Endothelial cell of umbilical vein (primary cell): ENCODE results near the gene NUB1. TPM values are rescaled to one million over a fixed set of nuclear protein-coding genes. Genes with fewer than 3 reads are reported as not detected.

Experiments
- BruUV-seq: library from RNA; stranded (reverse); fragments of 400-500 nt; replicated peaks from 2 replicates; lab custom pipeline; 2021; lab: Mats Ljungman, UMichigan
- CTCF ChIA-PET: fragments of 300-600, 350-600 bp; sonication (Branson Sonifier 250); formaldehyde crosslinking; loops from one replicate; lab custom pipeline; 2021; ENCODE audit warnings: antibody characterized with exemption, inconsistent platforms; lab: Charles Lee
- POLR2A ChIA-PET: fragments of 300-600, 350-600 bp; sonication (Branson Sonifier 250); formaldehyde crosslinking; loops from one replicate; lab custom pipeline; 2021; ENCODE audit warnings: antibody characterized with exemption, inconsistent platforms; lab: Charles Lee
- DNase-seq: peaks from one replicate; pipeline ENCODE4 v3.0.0-alpha.2; 2011; ENCODE audit warnings: low read depth, low spot score
- FAIRE-seq: peaks from 2 replicates; lab custom pipeline; 2011; peaks lifted over from hg19 to GRCh38; lab: Jason Lieb, UNC
- H2AFZ ChIP-seq: 2 replicates; pipeline ENCODE4 v1.6.0; 2012; ENCODE audit warnings: low read depth, low read length, control low read depth, inconsistent platforms
- H3K27ac ChIP-seq: 2 replicates; pipeline ENCODE4 v1.5.1; 2011; ENCODE audit warnings: low read depth, mild to moderate bottlenecking, control low read depth, low read length, moderate library complexity; ENCODE audit not compliant: insufficient read depth
- H3K27me3 ChIP-seq, 2 experiments: 2 replicates each; pipeline versions ENCODE4 v1.6.0 to v1.6.1; 2011; ENCODE audit warnings: low read length in 2 of 2, mixed read lengths in 1 of 2; ENCODE audit not compliant: control insufficient read depth in 2 of 2, insufficient read depth in 2 of 2
- H3K36me3 ChIP-seq, 2 experiments: 2 replicates in 1 of 2; 3 replicates in 1 of 2; pipeline ENCODE4 v1.5.1; 2011; ENCODE audit warnings: low read length in 2 of 2, mild to moderate bottlenecking in 1 of 2, moderate library complexity in 1 of 2; ENCODE audit not compliant: control insufficient read depth in 2 of 2, insufficient read depth in 2 of 2; ENCODE audit errors: extremely low read depth in 1 of 2
- H3K4me1 ChIP-seq: 3 replicates; pipeline ENCODE4 v1.5.1; 2011; ENCODE audit warnings: mild to moderate bottlenecking, low read length; ENCODE audit not compliant: control insufficient read depth, insufficient read depth; ENCODE audit errors: extremely low read depth
- H3K4me2 ChIP-seq: 2 replicates; pipeline ENCODE4 v1.6.1; 2011; ENCODE audit warnings: low read length, control low read depth, mixed read lengths; ENCODE audit not compliant: insufficient read depth
- H3K4me3 ChIP-seq, 3 experiments: fragments of 200-600 bp in 1 of 3; sonication (generic), shearing (Covaris generic) in 1 of 3; replicated peaks in 1 of 3; 2 replicates each; pipeline ENCODE4 v1.5.1; 2011 to 2016; ENCODE audit warnings: control low read depth in 3 of 3, low read length in 3 of 3, mild to moderate bottlenecking in 2 of 3, inconsistent platforms in 1 of 3, low read depth in 1 of 3, moderate library complexity in 1 of 3; ENCODE audit not compliant: insufficient read depth in 1 of 3
- H3K79me2 ChIP-seq: 2 replicates; pipeline ENCODE4 v1.6.0; 2012; ENCODE audit warnings: low read length, inconsistent platforms; ENCODE audit not compliant: control insufficient read depth, insufficient read depth
- H3K9ac ChIP-seq: replicated peaks from 2 replicates; pipeline ENCODE3; 2011; ENCODE audit warnings: low read length, control low read depth; ENCODE audit not compliant: insufficient read depth; ENCODE audit errors: extremely low read depth
- H3K9me1 ChIP-seq: replicated peaks from 3 replicates; pipeline ENCODE4 v1.6.0; 2011; ENCODE audit warnings: mild to moderate bottlenecking, low read length; ENCODE audit not compliant: control insufficient read depth, insufficient read depth; ENCODE audit errors: extremely low read depth
- H3K9me3 ChIP-seq: replicated peaks from 2 replicates; pipeline ENCODE4 v1.5.1; 2012; ENCODE audit warnings: low read length, inconsistent platforms; ENCODE audit not compliant: control insufficient read depth, insufficient read depth
- H4K20me1 ChIP-seq: replicated peaks from 2 replicates; pipeline ENCODE3; 2011; ENCODE audit warnings: mild to moderate bottlenecking, low read length; ENCODE audit not compliant: control insufficient read depth, insufficient read depth; ENCODE audit errors: extremely low read depth
- EZH2 ChIP-seq: IDR thresholded peaks from 2 replicates; pipeline ENCODE4 v1.6.1; 2012; ENCODE audit warnings: borderline replicate concordance, low read depth, mild to moderate bottlenecking, moderate library complexity, low read length, inconsistent platforms; ENCODE audit not compliant: severe bottlenecking
- FOS ChIP-seq: IDR thresholded peaks from 2 replicates; pipeline ENCODE4 v1.6.1; 2011; ENCODE audit warnings: mild to moderate bottlenecking, low read length, moderate library complexity, borderline replicate concordance; ENCODE audit not compliant: insufficient read depth
- GATA2 ChIP-seq: IDR thresholded peaks from 2 replicates; pipeline ENCODE4 v1.7.0; 2011; ENCODE audit warnings: low read depth, mild to moderate bottlenecking, moderate library complexity, mixed read lengths, low read length; ENCODE audit not compliant: insufficient read length, insufficient read depth
- JUN ChIP-seq: IDR thresholded peaks from 2 replicates; pipeline ENCODE4 v1.6.1; 2011; ENCODE audit warnings: borderline replicate concordance, low read depth; ENCODE audit not compliant: insufficient read length, insufficient read depth
- MYC ChIP-seq: IDR thresholded peaks from one replicate; pipeline ENCODE4 v1.6.1; 2011; ENCODE audit warnings: mild to moderate bottlenecking, low read depth, low read length
- POLR2A ChIP-seq: IDR thresholded peaks from 2 replicates; pipeline ENCODE4 v1.6.1; 2012; ENCODE audit warnings: low read depth, mild to moderate bottlenecking, control low read depth, low read length
- POLR2AphosphoS5 ChIP-seq: IDR thresholded peaks from 2 replicates; pipeline ENCODE4 v1.6.1; 2012; ENCODE audit warnings: low read depth, mild to moderate bottlenecking, control low read depth, low read length, moderate library complexity; ENCODE audit not compliant: insufficient read depth
- dilution Hi-C: fragments of 300-500 bp; cut with MboI; formaldehyde crosslinking; loops from one replicate; pipeline ENCODE4 v1.15.0; 2019; ENCODE audit warnings: low sequenced_read_pairs; ENCODE audit not compliant: extremely low pct_ligation_motif_present
- intact Hi-C: fragments of 100-400 bp; cut with micrococcal nuclease; formaldehyde crosslinking; loops from one replicate; pipeline ENCODE4 v1.10.0; 2022
- polyA plus RNA-seq, 4 experiments: library from polyadenylated mRNA; depleted of rRNA in 3 of 4; stranded (reverse) in 3 of 4; unstranded in 1 of 4; fragments of >200 nt; gene quantifications; 2 replicates each; pipeline versions ENCODE4 v1.2.1 to v1.2.3, GENCODE V29; 2011 to 2012; ENCODE audit warnings: missing spikeins in 1 of 4
- total RNA-seq: library from RNA; stranded (reverse); gene quantifications from 2 replicates; pipeline ENCODE4 v1.2.3, GENCODE V29; 2021
- TF ChIP-seq, protein P1 (sequence below), 2 donors: IDR thresholded peaks; 1 replicate in 1 of 2; 2 replicates in 1 of 2; pipeline ENCODE4 v1.5.1; 2011; ENCODE audit warnings: low read length in 2 of 2, mild to moderate bottlenecking in 2 of 2, moderate library complexity in 2 of 2, control low read depth in 1 of 2, inconsistent platforms in 1 of 2, low read depth in 1 of 2; ENCODE audit not compliant: insufficient read depth in 1 of 2; ENCODE audit errors: extremely low read depth in 1 of 2
- TF ChIP-seq, protein P2 (sequence below): IDR thresholded peaks from 2 replicates; pipeline ENCODE4 v1.6.1; 2011; ENCODE audit not compliant: insufficient read depth, insufficient read length

NUB1 gene
- total and polyA plus RNA-seq, 2 donors (not counting 3 experiments of a cell fraction or from before 2014, with no cell fraction given): 28.0 to 46.2 TPM

DNA sequence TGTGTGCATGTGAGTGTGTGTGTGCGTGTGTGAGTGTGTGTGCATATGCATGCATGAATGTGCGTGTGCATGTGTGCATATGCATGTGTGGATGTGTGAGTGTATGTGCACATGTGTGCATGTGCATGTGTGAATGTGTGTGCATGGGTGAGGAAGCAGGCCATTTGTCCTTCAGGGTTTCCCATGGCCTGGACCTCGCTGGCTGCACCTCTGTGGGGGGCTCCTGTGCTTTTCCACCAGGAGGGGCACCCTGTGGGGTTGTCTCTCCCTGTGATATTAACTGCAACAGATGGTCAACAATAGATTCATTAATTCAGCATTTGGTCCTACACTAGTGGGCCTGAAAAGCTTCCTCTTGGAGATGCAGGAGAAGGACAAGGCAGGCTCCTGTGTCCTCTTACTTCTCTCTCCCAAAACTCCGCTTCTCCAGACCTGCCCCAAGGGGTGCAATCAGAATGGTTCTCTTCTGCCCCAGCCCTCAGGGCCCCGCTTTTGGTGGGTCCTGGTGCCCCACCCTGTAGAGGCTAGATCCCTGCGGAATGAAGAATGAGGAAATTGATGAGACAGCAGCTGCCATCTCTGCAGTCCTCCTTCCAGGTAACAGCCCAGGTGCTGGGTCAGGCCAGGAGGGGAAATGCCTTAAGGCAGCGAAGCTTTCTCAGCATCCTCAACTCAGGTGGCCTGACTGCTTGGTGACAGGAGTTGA is 41.5 kb upstream of the NUB1 start:
- Histone ChIP-seq H3K36me3 (no peaks in the 10 kb centered on the region), H3K9me3 (no peaks in the 10 kb centered on the region), H4K20me1 (no peaks in the 10 kb centered on the region), H3K9ac (no peak overlapping the region), H3K27me3 (peaks cover 8 to 10% of the 10 kb centered on the region in 2 experiments), H3K4me2 (no peak overlapping the region), H3K9me1 (no peaks in the 10 kb centered on the region), H3K4me1 (peaks cover 3% of the 10 kb centered on the region), H3K79me2 (no peaks in the 10 kb centered on the region), H3K27ac (no peak overlapping the region), H3K4me3 (no peak overlapping the region), H2AFZ (no peak overlapping the region)
- BruUV-seq: no TSS peak
- dilution Hi-C loops: no loop called here
- ChIA-PET POLR2A (no interaction called here), CTCF (interaction anchor here (2.7 kb wide), 1 partner anchor 56 kb away, joined by 14 read pairs; no protein-coding TSS in a partner anchor)
- FAIRE-seq (no peak), DNase-seq (no peak)
- intact Hi-C loops: loop anchor here (5.0 kb wide), 1 partner anchor 128 kb away; no protein-coding TSS in a partner anchor
- no peak for TF ChIP-seq EZH2
- no peak for TF ChIP-seq GATA2
- no peak for TF ChIP-seq JUN

DNA sequence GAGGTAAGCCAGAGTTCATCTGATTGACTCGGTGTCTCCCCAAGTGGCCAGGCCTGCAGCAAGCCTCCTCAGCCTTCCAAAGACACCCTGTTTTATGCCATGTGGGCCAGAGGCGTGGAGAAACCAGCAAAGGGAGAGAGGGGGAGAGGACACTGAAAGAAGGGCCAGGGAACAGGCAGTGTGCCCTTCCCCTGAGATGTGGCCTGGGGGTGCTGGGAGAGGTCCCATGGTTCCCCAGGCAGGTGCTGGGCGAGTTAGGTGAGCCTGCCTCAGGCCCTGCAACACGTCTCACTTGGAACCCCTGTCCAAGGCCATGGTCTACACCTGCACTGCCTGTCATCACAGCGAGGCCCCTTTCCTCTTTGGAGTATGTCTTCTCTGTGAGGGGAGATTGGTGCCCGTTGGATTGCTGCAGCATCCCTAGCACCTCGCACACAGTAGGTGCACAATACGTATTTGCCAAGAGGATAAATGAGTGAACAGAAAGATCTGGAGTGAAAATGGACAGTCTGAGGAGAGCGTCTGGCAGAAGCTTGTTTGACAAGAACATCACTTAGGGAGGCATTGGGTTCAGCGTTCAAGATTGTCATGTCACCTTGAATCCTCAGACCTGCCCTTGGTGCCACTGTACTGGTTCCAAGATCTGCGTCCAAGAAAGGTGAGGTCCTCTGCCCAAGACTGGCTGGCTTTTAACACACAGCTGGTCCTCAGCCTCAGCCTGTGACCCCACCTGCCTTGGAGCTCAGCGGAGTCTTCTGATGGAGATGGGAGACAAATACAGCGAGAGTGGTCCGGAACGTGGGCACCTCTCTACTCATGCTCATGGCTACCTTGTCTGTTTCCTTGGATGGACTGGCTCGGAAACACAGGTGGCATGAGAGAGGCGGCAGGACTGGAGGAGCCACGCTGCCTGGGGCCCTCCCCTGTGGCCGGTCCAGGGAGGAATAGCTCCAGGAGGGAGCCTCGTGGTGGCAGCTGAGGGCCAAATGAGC is 39.8 kb upstream of the NUB1 start:
- dilution Hi-C loops: no loop called here
- FAIRE-seq: no peak

More for the DNA sequence above, 39.8 kb upstream of the NUB1 start:
- Histone ChIP-seq H3K79me2 (no peaks in the 10 kb centered on the region), H3K27ac (no peak overlapping the region), H3K27me3 (peaks cover 12 to 17% of the 10 kb centered on the region in 2 experiments), H3K9ac (no peak overlapping the region), H3K4me1 (peaks cover 3% of the 10 kb centered on the region), H3K4me3 (no peak overlapping the region), H2AFZ (no peak overlapping the region), H4K20me1 (no peaks in the 10 kb centered on the region), H3K9me3 (no peaks in the 10 kb centered on the region), H3K4me2 (no peak overlapping the region), H3K36me3 (no peaks in the 10 kb centered on the region), H3K9me1 (no peaks in the 10 kb centered on the region)
- BruUV-seq: no TSS peak
- no peak for TF ChIP-seq JUN
- TF ChIP-seq POLR2AphosphoS5: no peak
- TF ChIP-seq, protein P1, sequence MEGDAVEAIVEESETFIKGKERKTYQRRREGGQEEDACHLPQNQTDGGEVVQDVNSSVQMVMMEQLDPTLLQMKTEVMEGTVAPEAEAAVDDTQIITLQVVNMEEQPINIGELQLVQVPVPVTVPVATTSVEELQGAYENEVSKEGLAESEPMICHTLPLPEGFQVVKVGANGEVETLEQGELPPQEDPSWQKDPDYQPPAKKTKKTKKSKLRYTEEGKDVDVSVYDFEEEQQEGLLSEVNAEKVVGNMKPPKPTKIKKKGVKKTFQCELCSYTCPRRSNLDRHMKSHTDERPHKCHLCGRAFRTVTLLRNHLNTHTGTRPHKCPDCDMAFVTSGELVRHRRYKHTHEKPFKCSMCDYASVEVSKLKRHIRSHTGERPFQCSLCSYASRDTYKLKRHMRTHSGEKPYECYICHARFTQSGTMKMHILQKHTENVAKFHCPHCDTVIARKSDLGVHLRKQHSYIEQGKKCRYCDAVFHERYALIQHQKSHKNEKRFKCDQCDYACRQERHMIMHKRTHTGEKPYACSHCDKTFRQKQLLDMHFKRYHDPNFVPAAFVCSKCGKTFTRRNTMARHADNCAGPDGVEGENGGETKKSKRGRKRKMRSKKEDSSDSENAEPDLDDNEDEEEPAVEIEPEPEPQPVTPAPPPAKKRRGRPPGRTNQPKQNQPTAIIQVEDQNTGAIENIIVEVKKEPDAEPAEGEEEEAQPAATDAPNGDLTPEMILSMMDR (IDR thresholded peaks at IDR 0.05; ENCODE audit: extremely low read depth in 1 of 2, insufficient read depth in 1 of 2, low read depth in 1 of 2, low read length in 2 of 2): no peak
- no peak for TF ChIP-seq GATA2
- TF ChIP-seq EZH2: no peak
- no peak for TF ChIP-seq FOS
- TF ChIP-seq POLR2A: no peak
- TF ChIP-seq MYC: no peak
- TF ChIP-seq, protein P2, sequence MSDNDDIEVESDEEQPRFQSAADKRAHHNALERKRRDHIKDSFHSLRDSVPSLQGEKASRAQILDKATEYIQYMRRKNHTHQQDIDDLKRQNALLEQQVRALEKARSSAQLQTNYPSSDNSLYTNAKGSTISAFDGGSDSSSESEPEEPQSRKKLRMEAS: no peak
- DNase-seq: no peak
- POLR2A ChIA-PET: no interaction called here
- CTCF ChIA-PET: interaction anchor here (0.6 to 2.7 kb wide), 6 partner anchors 9 to 178 kb away, joined by 3 to 14 read pairs (median 3); no protein-coding TSS in a partner anchor
- intact Hi-C loops: loop anchor here (5.0 kb wide), 1 partner anchor 129 kb away; no protein-coding TSS in a partner anchor
